Gastroesophageal sphincter (tissue), 4 donors: ENCODE results near the gene KATNA1. TPM values are rescaled to one million over a fixed set of nuclear protein-coding genes. Genes with fewer than 3 reads are reported as not detected.

Source experiments
- ATAC-seq: fragments of 150-250 bp; one replicate; pipeline ENCODE4 v1.9.1; 2016; ENCODE audit warnings: mild to moderate bottlenecking, moderate library complexity
- H3K27ac ChIP-seq, 4 donors: fragments of 200-600 bp; sonication (generic) in 3 of 4; 1 replicate in 3 of 4; 2 replicates in 1 of 4; pipeline ENCODE4 v1.5.1; 2016 to 2019
- H3K27me3 ChIP-seq: fragments of 200-600 bp; sonication (generic); one replicate; pipeline ENCODE4 v1.5.1; 2019
- H3K36me3 ChIP-seq, 2 donors: fragments of 200-600 bp; sonication (generic); one replicate each; pipeline ENCODE4 v1.5.1; 2019; ENCODE audit warnings: control low read depth in 1 of 2
- H3K4me1 ChIP-seq, 3 donors: fragments of 200-600 bp; sonication (generic); 1 replicate in 2 of 3; 2 replicates in 1 of 3; pipeline ENCODE4 v1.5.1; 2016 to 2019; ENCODE audit warnings: control low read depth in 2 of 3
- H3K4me3 ChIP-seq, 2 donors: fragments of 200-600 bp; sonication (generic); one replicate each; pipeline ENCODE4 v1.5.1; 2019; ENCODE audit warnings: mild to moderate bottlenecking in 1 of 2, moderate library complexity in 1 of 2
- H3K9me3 ChIP-seq, 3 donors: fragments of 200-600 bp; sonication (generic); one replicate each; pipeline ENCODE4 v1.5.1; 2017 to 2019; ENCODE audit warnings: control low read depth in 2 of 3
- EP300 ChIP-seq: sonication (generic); formaldehyde crosslinking; IDR thresholded peaks from one replicate; pipeline ENCODE4 v1.6.1; 2017; ENCODE audit warnings: antibody characterized with exemption, mild to moderate bottlenecking
- POLR2A ChIP-seq, 2 donors: fragments of 450-650 bp; IDR thresholded peaks; one replicate each; pipeline ENCODE4 v1.6.1; 2017; ENCODE audit warnings: antibody characterized with exemption in 2 of 2, mild to moderate bottlenecking in 2 of 2, moderate library complexity in 1 of 2
- POLR2AphosphoS5 ChIP-seq: sonication (generic); formaldehyde crosslinking; IDR thresholded peaks from one replicate; pipeline ENCODE4 v1.6.1; 2017; ENCODE audit warnings: antibody characterized with exemption
- WGBS, 2 donors: methylation state at CpG; one replicate each; pipeline ENCODE4 v1.1.5; 2018; ENCODE audit warnings: low coverage in 1 of 2; 5-methylcytosine and 5-hydroxymethylcytosine counted together
- total RNA-seq, 4 donors: library from RNA; depleted of rRNA; stranded (reverse); fragments of >200 nt; gene quantifications; one replicate each; pipeline ENCODE4 v1.1.0, GENCODE V29; 2016
- TF ChIP-seq, protein P1 (sequence below), 4 experiments: fragments of 200-600 bp in 2 of 4; fragments of 450-650 bp in 2 of 4; sonication (generic) in 1 of 4; IDR thresholded peaks; one replicate each; pipeline ENCODE4 v1.5.1; 2017 to 2019; ENCODE audit warnings: antibody characterized with exemption in 4 of 4, mild to moderate bottlenecking in 2 of 4, moderate library complexity in 2 of 4

KATNA1 gene
- total RNA-seq, 4 donors from 2014 or later = 17.5 to 25.5 (median 21.1) TPM

DNA sequence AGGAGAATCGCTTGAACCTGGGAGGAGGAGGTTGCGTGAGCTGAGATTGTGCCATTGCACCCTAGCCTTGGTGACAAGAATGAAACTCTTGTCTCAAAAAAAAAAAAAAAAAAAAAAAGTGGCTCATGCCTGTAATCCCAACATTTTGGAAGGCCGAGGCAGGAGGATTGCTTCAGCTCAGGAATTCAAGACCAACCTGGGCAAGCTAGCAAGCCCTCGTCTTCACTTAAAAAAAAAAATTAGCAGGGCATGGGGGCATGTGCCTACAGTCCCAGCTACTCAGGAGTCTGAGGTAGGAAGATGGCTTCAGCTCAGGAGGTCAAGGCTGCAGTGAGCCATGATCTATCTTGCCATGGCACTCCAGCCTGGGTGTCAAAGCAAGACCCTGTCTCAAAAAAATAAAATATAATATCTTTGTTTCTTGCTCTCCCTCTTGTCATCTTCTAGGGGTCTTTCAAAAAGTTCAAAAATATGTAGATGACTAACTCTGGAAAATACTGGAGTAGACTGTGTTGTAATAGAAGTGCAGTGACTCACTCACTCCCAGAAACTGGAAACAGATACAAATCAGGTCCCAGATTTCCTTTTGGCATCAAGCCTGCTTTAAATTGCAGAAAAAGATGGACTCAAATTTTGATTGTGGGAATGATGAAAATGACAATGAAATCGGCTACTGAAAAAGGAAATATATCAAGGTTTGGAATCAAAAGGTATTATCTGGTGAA is 85.1 kb downstream of the KATNA1 start:
- no peak for ATAC-seq
- no peaks in the 10 kb centered on the region for H3K27me3 ChIP-seq
- peaks cover 0 to 22% (median 0%) of the 10 kb centered on the region in 3 donors for H3K4me1 ChIP-seq
- H3K27ac ChIP-seq = no peak overlapping the region
- no peaks in the 10 kb centered on the region for H3K9me3 ChIP-seq
- TF ChIP-seq POLR2A (IDR thresholded peaks at IDR 0.05) (no peak), EP300 (no peak), POLR2AphosphoS5 (no peak)
- TF ChIP-seq, protein P1, sequence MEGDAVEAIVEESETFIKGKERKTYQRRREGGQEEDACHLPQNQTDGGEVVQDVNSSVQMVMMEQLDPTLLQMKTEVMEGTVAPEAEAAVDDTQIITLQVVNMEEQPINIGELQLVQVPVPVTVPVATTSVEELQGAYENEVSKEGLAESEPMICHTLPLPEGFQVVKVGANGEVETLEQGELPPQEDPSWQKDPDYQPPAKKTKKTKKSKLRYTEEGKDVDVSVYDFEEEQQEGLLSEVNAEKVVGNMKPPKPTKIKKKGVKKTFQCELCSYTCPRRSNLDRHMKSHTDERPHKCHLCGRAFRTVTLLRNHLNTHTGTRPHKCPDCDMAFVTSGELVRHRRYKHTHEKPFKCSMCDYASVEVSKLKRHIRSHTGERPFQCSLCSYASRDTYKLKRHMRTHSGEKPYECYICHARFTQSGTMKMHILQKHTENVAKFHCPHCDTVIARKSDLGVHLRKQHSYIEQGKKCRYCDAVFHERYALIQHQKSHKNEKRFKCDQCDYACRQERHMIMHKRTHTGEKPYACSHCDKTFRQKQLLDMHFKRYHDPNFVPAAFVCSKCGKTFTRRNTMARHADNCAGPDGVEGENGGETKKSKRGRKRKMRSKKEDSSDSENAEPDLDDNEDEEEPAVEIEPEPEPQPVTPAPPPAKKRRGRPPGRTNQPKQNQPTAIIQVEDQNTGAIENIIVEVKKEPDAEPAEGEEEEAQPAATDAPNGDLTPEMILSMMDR (IDR thresholded peaks at IDR 0.05) = no peak
- H3K36me3 ChIP-seq = no peaks in the 10 kb centered on the region
- WGBS, 2 donors = 69 to 81% methylated on average over 2 to 5 of the region's 5 CpGs
- H3K4me3 ChIP-seq = no peak overlapping the region

DNA sequence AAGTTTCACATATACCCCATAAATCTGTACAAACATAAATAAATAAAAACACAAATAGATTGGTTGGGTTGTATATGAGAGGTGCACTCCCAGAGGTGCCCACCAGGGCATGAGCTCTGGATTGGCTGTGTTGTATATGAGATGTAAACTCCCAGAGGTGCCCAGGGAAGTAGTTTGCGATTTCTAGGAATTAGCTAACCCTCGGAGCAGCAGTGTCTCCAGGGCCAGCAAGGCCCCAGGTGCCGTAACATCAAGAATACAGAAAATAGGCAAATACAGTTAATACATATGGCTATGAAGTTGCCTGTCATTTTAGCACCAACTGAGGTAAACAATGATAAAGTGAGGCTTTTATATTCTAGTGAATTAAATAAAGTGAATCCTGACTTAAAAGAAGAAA is 87.8 kb downstream of the KATNA1 start:
- ATAC-seq = no peak
- Histone ChIP-seq H3K36me3 (no peaks in the 10 kb centered on the region), H3K4me3 (no peak overlapping the region), H3K27me3 (no peaks in the 10 kb centered on the region), H3K27ac (no peak overlapping the region), H3K4me1 (peaks cover 0 to 6% (median 0%) of the 10 kb centered on the region in 3 donors), H3K9me3 (no peaks in the 10 kb centered on the region)
- 64 to 68% methylated on average over 2 to 3 of the region's 3 CpGs for WGBS, 2 donors
- TF ChIP-seq, protein P1 (IDR thresholded peaks at IDR 0.05) = no peak
- TF ChIP-seq EP300 (no peak), POLR2A (IDR thresholded peaks at IDR 0.05) (no peak), POLR2AphosphoS5 (no peak)

DNA sequence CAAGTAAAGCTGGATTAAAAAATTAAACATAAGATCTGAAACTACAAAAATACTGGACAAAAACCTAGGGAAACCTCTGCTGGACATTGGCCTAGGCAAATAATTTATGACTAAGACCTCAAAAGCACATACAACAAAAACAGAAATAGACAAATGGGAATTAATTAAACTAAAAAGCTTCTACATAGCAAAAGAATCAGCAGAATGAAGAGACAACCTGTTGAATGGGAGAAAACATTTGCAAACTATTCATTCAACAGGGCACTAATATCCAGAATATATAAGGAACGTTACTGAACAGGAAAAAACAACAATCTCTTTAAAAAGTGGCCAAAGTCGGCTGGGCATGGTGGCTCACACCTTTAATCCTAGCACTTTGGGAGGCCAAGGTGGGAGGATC is 89.1 kb downstream of the KATNA1 start:
- 78 to 79% methylated on average over 2 of the region's 2 CpGs for WGBS, 2 donors
- ATAC-seq = no peak
- TF ChIP-seq, protein P1 (IDR thresholded peaks at IDR 0.05) = no peak
- TF ChIP-seq EP300 = no peak
- TF ChIP-seq POLR2AphosphoS5 = no peak
- no peak for TF ChIP-seq POLR2A (IDR thresholded peaks at IDR 0.05)

DNA sequence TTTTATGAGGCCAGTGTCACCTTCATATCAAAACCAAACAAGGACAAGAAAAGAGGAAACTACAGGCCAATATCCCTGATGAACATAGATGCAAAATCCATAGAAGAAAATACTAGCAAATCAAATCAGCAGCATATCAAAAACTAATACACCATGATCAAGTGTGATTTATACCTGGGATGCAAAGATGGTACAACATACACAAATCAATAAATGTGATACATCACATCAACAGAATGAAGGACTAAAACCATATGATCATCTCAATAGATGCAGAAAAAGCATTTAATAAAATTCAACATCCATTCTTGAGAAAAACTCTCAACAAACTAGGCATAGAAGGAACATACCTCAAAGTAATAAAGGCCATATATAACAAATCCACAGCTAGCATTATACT is 90.5 kb downstream of the KATNA1 start:
- Histone ChIP-seq H3K4me1 (no peaks in the 10 kb centered on the region), H3K36me3 (no peaks in the 10 kb centered on the region), H3K4me3 (no peak overlapping the region), H3K27ac (no peak overlapping the region), H3K27me3 (peaks cover 8% of the 10 kb centered on the region), H3K9me3 (no peaks in the 10 kb centered on the region)
- TF ChIP-seq, protein P1 (IDR thresholded peaks at IDR 0.05) = no peak
- TF ChIP-seq POLR2A (IDR thresholded peaks at IDR 0.05) (no peak), EP300 (no peak), POLR2AphosphoS5 (no peak)
- ATAC-seq = no peak

More for the DNA sequence above, 89.1 kb downstream of the KATNA1 start:
- Histone ChIP-seq H3K4me3 (no peak overlapping the region), H3K36me3 (no peaks in the 10 kb centered on the region), H3K4me1 (no peaks in the 10 kb centered on the region), H3K27ac (no peak overlapping the region), H3K9me3 (no peaks in the 10 kb centered on the region), H3K27me3 (no peaks in the 10 kb centered on the region)

DNA sequence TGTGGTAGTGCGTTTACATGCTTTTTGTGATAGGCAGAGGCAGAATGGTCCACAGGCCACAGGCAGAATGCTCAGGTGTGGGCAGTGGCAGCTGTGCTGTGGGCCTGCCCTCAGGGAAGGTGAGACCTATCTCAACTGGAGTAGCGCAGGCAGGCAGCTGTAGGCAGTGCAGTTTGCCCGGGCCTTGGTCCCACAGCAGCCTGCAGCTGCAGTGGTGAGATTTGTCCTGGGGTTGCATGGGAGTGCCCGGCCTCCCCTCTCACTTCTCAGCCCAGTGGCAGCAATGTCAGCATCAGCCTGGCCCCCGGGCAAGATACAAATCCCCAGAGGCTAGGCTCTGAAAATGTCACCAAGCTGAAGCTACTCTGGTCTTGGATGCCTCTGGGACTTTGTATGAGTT is 96.6 kb downstream of the KATNA1 start:
- no peak for ATAC-seq
- Histone ChIP-seq H3K4me3 (no peak overlapping the region), H3K27ac (no peak overlapping the region), H3K27me3 (peaks cover 28% of the 10 kb centered on the region), H3K4me1 (no peaks in the 10 kb centered on the region), H3K9me3 (no peaks in the 10 kb centered on the region), H3K36me3 (no peaks in the 10 kb centered on the region)
- TF ChIP-seq EP300 (no peak), POLR2A (IDR thresholded peaks at IDR 0.05) (no peak), POLR2AphosphoS5 (no peak)
- TF ChIP-seq, protein P1 (IDR thresholded peaks at IDR 0.05) = no peak
- WGBS, 2 donors = 95% methylated on average over 4 of the region's 5 CpGs; no CpG with 5 or more reads in 1 of the 2 donors
